Measurements from ENCODE around the gene WDR11.

- TF ChIP-seq CTCF (IDR thresholded peaks at IDR 0.05 in 2 of 3, conservative IDR thresholded peaks at IDR 0.05 in 1 of 3; ENCODE audit: borderline replicate concordance in 1 of 3, insufficient read depth in 1 of 3, low read depth in 2 of 3, low read length in 2 of 3) (no peak), YY1 (IDR thresholded peaks at IDR 0.05; ENCODE audit: extremely low read depth, insufficient replicate concordance, low read depth, low read length) (no peak), EZH2 (IDR thresholded peaks at IDR 0.05) (no peak), ZBTB33 (IDR thresholded peaks at IDR 0.05; ENCODE audit: extremely low read depth, insufficient replicate concordance, low read length) (no peak), POLR2A (IDR thresholded peaks at IDR 0.05; ENCODE audit: borderline replicate concordance, extremely low read depth, insufficient read depth, insufficient read length) (no peak), RAD21 (IDR thresholded peaks at IDR 0.05; ENCODE audit: low read depth) (no peak), JUND (IDR thresholded peaks at IDR 0.05) (no peak), POLR2AphosphoS5 (IDR thresholded peaks at IDR 0.05; ENCODE audit: low read depth, low read length) (no peak)
- TF ChIP-seq, protein P1, sequence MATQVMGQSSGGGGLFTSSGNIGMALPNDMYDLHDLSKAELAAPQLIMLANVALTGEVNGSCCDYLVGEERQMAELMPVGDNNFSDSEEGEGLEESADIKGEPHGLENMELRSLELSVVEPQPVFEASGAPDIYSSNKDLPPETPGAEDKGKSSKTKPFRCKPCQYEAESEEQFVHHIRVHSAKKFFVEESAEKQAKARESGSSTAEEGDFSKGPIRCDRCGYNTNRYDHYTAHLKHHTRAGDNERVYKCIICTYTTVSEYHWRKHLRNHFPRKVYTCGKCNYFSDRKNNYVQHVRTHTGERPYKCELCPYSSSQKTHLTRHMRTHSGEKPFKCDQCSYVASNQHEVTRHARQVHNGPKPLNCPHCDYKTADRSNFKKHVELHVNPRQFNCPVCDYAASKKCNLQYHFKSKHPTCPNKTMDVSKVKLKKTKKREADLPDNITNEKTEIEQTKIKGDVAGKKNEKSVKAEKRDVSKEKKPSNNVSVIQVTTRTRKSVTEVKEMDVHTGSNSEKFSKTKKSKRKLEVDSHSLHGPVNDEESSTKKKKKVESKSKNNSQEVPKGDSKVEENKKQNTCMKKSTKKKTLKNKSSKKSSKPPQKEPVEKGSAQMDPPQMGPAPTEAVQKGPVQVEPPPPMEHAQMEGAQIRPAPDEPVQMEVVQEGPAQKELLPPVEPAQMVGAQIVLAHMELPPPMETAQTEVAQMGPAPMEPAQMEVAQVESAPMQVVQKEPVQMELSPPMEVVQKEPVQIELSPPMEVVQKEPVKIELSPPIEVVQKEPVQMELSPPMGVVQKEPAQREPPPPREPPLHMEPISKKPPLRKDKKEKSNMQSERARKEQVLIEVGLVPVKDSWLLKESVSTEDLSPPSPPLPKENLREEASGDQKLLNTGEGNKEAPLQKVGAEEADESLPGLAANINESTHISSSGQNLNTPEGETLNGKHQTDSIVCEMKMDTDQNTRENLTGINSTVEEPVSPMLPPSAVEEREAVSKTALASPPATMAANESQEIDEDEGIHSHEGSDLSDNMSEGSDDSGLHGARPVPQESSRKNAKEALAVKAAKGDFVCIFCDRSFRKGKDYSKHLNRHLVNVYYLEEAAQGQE (IDR thresholded peaks at IDR 0.05; ENCODE audit: low read depth), result no peak
Measured at GRCh38 chr10:120823266-120823665, 27.9 kb upstream of the WDR11 start.

All from HCT116 (cell line).